GM21515 (cell line): ENCODE results near the gene DGKD.

Source experiments
- ATAC-seq: cut with Tn5 transposase; IDR thresholded peaks from one replicate; pipeline ENCODE4 v1.9.1; 2021; ENCODE audit not compliant: unreplicated experiment

The DGKD gene

DNA sequence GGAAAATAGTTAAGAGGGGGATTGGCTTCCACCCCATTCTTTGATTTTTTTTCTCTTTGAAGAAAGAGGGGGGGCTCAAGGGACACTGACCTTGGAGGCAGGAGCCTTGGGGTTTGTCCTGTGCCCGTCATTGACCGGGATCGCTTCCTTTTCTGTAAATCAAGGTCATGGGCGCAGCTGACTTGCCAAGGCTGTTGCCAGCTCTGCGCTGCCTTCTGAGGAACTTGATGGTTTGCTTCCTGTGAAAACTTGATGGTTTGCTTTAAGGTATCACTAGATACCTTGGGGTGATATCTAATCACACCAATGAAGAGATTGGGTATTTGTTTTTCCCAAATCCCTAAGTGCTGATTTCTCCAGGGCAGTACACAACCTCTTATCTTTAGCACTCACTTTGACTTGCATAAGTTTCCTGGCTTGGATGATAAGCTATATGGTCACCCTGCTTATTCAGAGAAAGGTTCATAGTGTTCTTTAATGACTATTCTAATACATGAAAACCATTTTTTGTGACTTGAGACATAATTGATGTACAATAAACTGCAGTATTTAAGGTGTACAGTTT, 56.0 kb downstream of the DGKD start:
- ATAC-seq: no peak

GRCh38 chr2:233411162-233411561, 56.9 kb downstream of the DGKD start:
- ATAC-seq: no peak

DNA sequence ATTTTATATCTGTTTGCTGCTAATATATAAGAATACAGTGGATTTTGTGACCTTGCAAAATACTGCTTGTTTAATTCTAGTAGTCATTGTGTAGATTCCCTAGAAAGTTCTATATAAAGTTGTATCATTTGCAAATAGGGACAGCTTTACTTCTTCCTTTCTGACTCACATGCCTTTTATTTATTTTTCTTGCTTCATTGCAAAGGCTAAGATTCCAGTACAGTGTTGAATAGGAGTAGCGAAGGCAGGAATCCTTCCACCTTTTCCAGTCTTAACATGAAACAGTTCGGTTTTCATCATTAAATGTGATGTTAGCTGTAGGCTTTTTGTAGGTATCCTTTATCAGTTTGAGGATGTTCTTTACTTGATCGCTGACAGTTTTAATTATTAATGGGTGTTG, 58.1 kb downstream of the DGKD start:
- ATAC-seq: no peak

- ATAC-seq: no peak
Observed at GRCh38 chr2:233413046-233413445, 58.8 kb downstream of the DGKD start.

DNA sequence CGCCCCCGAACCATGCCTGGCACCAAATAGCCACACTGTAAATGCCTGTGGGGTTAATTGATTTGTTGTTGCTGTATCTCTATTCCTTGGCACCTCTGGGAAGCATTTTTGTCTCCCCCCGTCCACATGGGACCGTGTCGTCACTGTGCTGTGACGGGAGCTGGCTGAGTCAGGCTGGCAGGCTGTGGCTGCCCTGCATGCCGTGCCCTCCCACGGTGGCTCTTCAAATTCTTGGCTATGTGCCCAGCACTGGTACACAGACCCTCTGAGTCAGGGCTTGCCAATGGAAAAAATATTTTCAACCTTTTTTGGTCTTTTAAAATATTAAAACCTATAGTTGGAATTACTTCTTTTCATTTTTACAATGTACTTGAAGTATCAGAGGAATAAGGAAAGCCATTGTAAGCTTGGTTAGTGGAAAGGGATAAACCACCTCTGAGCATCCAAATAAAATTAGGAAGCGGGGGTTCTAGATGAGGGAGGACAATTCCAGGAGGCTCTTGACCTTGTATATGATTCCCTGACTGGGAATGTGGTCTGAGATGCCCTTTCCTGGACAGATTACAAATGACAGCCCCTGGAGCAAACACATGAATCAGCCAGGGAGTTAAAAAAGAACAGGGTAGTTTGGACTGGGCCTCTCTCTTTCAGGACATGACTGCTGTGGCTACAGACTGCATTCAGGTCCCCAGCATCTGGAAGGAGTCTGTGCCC, 59.4 kb downstream of the DGKD start:
- no peak for ATAC-seq

DNA sequence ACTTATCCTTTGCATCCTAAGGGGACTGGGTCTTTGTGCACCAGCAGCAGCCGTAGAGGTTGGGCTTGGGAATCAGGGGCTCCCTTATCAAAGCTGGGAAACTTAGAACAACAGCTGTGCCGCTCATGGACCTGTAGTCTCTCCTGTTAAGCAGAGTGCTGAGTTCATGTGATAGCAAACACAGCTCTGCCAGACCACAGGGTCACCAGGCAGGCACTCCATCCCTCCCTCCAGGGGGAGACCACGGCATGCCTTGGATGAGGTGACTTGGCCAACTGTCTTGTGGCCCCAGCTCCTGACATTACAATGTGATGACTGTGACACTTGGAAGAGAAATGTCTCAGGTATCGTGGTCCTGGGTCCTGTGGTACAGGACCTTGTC, 60.0 kb downstream of the DGKD start:
- ATAC-seq: no peak

DNA sequence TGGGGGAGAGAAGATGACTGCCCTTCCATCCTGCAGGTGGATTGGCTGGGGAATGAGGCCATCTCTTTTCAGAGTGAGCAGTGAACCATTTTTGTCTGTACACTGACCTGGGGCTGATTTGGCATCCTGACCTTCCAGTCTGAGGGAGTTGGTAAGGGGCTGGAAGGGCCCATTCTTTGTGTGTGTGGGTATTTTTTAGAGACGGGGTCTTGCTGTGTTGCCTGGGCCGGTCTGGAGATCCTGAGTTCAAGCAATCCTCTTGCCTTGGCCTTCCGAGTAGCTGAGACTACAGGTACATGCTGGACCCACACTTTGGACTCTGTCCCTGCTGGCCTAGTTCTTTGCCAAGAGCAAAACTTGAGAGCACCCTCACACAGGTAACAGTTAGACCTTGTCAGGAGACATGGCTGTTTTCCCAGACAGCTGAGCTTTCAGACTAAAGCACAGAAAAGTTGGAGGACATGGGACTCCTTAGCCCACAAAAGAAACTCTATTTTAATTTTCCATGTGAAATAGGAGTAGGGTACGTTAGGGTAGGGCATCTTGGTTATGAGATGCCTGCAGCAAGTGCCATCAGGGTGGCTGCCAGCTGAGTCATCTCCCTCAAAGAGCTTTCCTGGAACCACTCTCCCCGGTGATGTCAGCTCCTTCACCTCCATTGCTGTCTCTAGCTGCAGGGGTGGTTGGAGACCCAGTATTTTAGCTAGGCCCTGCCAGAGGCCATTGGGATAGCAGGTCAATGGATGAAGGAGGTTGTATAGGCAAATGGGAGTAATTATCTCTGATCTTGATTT, 60.7 kb downstream of the DGKD start:
- no peak for ATAC-seq

GRCh38 chr2:233416199-233416598, 61.9 kb downstream of the DGKD start:
- ATAC-seq: no peak

GRCh38 chr2:233416706-233417105, 62.4 kb downstream of the DGKD start:
- no peak for ATAC-seq

DNA sequence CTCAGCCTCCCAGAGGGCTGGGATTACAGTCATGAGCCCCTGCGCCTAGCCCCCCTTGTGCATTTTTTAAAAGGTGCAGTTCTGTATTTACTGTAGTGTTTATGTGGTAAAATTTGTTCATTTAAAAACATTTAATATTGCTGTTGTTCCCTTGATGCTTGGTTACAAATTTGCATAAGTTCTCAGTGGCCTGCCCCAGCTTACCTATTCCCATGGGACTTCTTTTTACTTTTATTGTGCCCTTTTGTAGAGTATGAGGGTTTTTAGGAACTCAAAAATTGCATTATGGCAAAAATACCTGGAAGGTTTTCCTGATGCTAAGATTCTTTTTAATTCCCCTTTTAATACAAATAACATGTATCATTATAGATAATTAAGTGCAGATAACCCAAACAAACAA, 63.0 kb downstream of the DGKD start:
- no peak for ATAC-seq

DNA sequence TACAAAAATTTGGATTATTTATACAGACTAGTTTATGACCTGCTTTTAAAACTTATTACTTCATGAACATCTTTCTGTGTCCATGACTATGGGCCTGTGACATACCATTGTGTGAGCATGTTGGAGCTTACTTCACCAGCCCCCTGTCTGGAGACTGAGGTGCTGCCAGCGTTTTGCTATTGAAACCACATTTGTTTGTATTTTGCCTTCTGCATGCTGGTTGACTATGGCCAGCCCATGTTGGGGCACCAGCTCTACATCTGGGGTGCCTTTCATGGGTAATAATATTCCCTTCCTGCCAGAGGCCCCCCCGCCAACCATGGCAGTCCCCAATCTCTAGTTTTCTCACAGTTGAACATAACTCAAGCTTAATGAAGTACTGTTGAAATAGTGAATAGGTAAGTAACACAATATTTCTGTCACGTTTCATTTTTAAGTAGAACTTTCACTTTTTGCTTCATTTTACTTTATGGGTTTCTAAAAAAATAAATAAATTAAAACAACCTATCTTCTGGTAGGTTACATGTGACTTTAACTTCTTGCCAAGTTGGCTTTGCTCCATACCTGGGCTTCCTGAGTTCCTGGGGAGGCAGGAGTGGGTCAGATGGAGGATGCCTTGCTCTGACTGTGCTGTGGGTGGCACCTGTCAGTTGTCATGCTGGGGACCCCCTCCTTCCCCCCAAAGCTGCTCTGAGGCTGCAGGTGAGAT, 63.9 kb downstream of the DGKD start:
- ATAC-seq: no peak

DNA sequence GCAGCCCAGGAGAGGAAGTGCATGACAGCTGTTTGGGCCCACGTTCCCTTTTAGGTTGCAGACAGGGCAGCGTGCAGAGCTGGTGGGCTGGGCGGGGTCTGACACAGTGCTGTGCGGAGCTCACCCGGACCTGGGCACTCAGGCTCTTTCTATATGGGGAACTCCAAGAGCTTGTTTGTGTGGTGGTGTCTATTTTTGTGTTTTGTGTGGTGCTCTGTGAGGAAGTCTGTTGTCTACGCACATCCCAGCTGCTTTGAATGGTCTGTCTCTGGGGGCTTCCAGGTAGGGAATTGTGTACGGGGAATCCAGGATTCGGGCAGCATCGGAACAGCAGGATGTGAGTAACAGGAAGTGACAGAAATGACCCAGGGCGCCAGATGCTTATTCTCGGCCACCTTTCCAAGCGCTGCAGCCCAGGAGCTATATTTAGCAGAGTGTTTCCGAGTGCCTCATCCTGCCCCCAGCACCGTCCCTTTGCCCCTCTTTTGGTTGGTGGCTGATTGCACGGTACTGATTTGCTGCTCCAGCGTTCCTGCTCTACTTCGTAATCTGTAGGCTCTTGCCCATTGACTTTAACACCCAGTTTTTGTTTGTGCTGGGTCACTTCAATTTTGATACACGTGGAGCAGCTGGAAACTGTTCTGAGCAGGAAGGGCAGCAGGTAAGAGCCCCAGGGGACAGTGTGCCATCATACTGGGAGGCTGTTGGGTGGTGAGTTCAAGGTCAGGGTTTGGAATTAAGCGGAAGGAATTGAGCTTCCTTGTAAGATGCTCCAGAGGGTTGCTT, 64.7 kb downstream of the DGKD start:
- peak; percentile 47 for ATAC-seq

- ATAC-seq: no peak
Observed at GRCh38 chr2:233419602-233420391, 65.5 kb downstream of the DGKD start.

GRCh38 chr2:233421091-233421816, 67.0 kb downstream of the DGKD start:
- no peak for ATAC-seq

- peak; percentile 64 for ATAC-seq
Observed at GRCh38 chr2:233422050-233422639, 67.9 kb downstream of the DGKD start.

DNA sequence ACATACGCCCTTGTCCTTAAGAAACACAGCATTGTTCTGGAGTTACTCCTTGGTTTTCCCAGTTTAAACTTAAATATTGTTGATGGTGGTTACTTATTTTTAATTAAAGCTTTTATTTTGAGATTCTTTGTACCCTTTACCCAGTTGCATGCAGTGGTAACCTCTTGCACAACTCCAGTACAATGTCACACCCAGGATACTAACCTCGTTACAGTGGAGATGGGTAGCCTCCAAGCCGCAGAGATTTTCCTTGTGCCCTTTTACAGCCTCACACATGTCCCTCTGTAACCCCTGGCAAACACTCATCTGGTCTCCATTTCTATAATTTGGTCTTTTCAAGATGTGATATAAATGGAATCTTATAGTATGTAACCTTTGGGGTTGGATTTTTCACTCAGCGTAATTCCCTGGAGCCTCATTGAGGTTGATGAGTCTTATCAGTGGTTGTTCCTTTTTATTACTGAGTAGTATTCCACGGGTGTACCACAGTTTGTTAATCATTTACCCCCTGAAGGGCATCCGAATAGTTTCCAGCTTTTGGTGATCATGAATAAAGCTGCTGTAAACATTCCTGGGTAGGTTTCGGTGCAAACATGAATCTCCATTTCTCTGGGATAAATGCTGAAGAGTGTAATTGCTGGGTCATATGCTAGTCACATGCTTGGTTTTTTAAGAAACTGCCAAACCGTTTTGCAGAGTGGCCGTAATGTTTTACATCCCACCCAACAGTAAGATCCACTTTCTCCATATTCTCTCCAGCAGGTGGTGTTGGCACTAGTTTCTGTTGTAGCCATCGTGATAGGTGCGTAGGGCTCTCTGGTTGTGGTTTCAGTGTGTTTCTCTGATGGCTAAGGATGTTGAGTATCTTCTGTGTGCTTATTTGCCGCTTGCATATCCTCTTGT, 68.6 kb downstream of the DGKD start:
- no peak for ATAC-seq

GRCh38 chr2:233423552-233423860, 69.2 kb downstream of the DGKD start:
- ATAC-seq: no peak
